Middle frontal gyrus (tissue), 1 donor: ENCODE measurements around the gene LCE6A.

Experiments
- DNase-seq: peaks from one replicate; pipeline ENCODE4 v3.0.0-alpha.2; 2015; ENCODE audit warnings: low spot score; ENCODE audit errors: extremely low spot score

LCE6A gene

GRCh38 chr1:152873495-152873894 is 30.8 kb downstream of the LCE6A start:
- no peak for DNase-seq

DNA sequence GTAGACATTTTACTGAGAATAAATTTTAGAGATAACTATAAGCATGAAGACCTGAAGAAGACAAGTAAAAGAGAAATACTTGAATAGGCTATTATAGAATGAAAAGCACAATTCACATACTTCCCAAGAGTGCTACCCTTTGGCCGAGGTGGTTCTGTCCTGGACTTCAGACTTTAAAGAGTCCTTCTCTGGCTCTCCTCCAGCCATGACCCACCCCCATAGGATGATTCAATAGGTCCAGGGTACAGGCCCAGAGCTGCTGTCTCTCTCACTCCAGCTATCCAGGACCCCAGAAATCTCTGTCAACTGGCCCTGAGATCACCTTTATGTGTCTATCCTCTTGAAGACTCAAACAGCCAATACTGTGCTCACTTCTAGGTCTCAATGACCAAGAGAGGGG is 34.2 kb downstream of the LCE6A start:
- no peak for DNase-seq

DNA sequence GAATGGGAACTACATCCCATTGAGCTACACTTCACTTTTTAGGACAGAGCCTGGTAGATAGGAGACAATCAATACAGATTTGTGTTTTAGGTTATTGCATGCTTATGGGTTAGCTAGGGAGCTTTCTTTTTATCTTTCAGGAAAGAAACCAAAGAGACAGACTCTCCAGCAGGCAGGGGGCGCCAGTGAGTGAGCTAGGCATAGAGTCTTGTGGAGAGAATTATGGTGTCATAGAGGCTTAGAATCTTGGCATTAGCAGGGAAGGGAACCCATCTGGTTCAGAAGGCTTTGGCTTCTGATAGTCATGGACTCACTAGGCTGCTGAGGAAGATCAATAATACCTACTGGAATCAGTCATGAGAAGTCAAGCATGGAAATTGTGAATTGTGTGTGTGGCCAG is 35.4 kb downstream of the LCE6A start, which contains the start of gene SMCP:
Gene SMCP, plus strand, starts transcription at position 281 of the 400 bp plus-strand sequence. CDS start 6,101 bp downstream, outside the sequence.
- DNase-seq = no peak

DNA sequence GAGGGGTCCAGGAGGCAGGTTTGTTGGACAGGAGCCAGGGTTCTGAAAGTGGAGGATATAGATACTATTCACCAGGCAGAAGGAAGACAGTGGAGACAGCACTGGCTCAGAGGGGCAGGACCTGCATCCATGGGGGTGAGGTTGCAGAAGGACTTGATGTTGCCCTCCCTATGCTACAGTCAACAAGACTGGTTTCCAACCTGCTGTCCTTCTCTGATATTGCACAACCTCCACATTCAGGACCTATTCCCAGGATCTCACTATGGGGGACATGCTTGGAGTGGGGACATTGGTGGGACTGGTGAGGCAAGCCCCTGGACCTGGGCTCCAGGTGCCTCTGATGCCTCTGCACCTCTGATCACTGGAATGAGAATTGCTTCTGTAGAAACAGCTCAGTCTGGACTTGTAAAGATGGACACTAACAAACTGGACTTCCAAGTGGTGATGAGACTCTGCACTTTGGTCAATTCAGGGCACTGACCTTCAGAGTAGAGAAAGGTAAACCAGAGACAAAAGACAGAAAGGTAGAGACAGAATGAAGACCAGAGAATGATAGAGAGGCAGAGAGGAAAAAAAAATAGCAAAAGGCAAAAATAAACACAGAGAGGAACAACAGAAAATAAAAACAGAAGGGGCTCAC is 37.0 kb downstream of the LCE6A start:
- no peak for DNase-seq

GRCh38 chr1:152880316-152880715 is 37.7 kb downstream of the LCE6A start:
- no peak for DNase-seq

GRCh38 chr1:152880907-152881306 is 38.3 kb downstream of the LCE6A start:
- no peak for DNase-seq

DNA sequence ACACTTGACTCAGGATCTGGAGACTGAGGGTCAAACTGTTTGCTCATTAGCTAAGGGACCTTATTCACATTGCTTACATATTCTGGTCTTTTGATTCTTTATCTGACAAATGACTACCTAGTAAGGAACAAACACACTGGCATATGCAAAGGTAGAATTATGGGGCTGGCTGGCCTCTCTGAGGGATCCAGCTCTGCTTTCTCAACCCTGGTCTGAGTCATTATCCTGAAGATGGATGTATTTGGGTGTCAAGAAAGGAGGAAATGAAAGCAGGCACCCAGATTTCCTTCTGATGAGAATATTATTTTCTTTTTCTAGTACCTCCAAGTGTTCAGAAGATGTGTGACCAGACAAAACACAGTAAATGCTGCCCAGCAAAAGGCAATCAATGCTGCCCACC is 41.4 kb downstream of the LCE6A start:
- DNase-seq = no peak

DNA sequence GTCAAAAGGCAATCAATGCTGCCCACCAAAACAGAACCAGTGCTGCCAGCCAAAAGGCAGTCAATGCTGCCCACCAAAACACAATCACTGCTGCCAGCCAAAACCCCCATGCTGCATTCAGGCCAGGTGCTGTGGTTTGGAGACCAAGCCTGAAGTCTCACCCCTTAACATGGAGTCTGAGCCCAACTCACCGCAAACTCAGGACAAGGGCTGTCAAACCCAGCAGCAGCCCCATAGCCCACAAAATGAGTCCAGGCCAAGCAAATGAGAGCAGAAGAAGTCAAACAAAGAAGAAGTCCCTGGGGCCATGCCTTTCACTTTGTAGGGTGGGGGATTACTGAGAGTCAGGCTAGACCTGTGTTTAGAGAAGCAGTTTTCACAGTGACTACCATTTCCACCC is 41.9 kb downstream of the LCE6A start:
- no peak for DNase-seq

DNA sequence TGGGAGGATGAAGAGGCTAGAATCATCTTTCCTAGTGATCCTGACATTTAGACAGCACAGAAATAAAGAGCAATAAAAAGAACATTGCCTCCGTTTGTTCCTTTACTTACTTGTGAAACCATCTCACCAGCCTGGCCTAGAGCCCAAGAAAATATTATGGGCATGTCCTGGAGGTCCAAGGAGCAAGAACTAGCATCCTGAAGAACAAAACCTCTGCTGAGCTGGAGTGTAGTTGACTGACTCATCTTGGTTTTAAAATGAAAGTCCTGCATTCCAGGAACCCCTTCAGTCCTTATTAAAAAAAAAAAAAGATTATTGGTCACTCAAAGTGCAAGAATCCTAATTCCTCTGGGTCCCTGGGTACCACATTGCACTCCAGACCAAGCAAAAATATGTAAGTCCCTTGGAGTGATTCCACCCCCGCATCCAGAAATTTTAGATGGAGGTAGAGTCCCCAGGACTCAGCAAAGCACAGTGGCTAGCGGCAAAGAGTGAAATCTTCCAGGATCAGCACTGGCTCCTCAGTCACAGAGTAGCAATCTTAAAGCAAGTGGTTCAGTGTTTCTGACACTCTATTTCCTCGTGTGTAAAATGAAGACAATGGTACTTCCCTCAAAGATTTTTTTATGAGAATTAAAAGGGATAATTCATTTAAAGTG is 42.4 kb downstream of the LCE6A start:
- no peak for DNase-seq

GRCh38 chr1:152886085-152886484 is 43.4 kb downstream of the LCE6A start:
- no peak for DNase-seq

DNA sequence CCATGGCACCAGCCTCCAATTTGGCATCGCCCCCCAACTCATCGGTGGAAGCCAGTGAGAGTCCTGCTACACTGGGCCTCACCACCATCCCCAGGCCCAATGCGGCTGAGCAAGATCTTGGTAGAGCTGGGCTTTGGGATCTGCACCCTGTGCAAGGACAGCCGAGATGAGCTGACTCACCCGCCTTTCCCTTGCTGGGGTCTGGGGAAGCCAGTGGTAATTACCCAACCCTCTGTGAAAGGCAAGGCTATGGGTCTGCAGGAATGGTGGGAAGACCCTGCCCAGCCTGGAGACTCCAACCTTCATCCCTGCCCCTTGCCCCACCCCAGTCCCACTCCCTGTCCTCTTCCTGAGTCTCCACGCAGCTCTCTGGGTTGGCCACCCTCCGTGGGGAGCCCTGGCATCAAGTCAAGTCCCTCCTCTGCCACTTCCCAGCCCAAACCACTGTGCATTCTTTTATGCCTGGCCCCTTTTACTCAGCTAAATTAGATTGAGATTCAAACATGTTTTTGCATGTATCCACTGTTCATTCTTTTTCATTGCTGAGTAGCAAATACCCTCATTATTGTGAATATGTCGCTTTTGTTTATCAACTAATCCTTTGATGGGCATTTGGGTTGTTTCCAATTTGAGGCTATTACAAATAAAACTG is 44.2 kb downstream of the LCE6A start:
- no peak for DNase-seq

GRCh38 chr1:152888126-152888525 is 45.5 kb downstream of the LCE6A start:
- no peak for DNase-seq
